ENCODE results near the gene CTNNB1.

GRCh38 chr3:41182504-41183059 lies 16.7 kb upstream of the CTNNB1 start:
- TF ChIP-seq POLR2A (IDR thresholded peaks at IDR 0.05) (no peak), EP300 (IDR thresholded peaks at IDR 0.05) (no peak), CTCF (IDR thresholded peaks at IDR 0.05) (no peak)

All from ovary (tissue), 3 donors.